Measurements from ENCODE around the gene CREBL2.
"Not testable (repeated sequence)": the region's sequence is repeated elsewhere in the genome, so short reads cannot be mapped to it uniquely, and the experiment has no call there.

CREBL2 gene

GRCh38 chr12:12611512-12612306, at the start of gene CREBL2:
Gene CREBL2 (plus strand): TSS chr12:12611876. CDS start chr12:12612173, 297 bp downstream.
- DNase-seq: peak; percentile 88

- DNase-seq: peak; percentile 46
These were observed 49.6 kb upstream of the CREBL2 start for GRCh38 chr12:12562016-12562483.

- peak; percentile 78 for DNase-seq
These were observed 49.0 kb upstream of the CREBL2 start, which contains the start of gene DUSP16 for GRCh38 chr12:12562585-12563261. Gene DUSP16 (minus strand): TSS chr12:12562863. CDS start chr12:12521098, 41,765 bp downstream.

- no peak for DNase-seq
These were observed 48.3 kb upstream of the CREBL2 start for GRCh38 chr12:12563290-12563928.

- DNase-seq: no peak
These were observed 46.8 kb upstream of the CREBL2 start for GRCh38 chr12:12564911-12565310.

GRCh38 chr12:12565971-12566370, 45.7 kb upstream of the CREBL2 start:
- DNase-seq: not testable (repeated sequence)

- DNase-seq: no peak
These were observed 39.0 kb upstream of the CREBL2 start for GRCh38 chr12:12572659-12573058.

GRCh38 chr12:12577786-12578185, 33.9 kb upstream of the CREBL2 start:
- no peak for DNase-seq

- DNase-seq: not testable (repeated sequence)
These were observed 31.0 kb upstream of the CREBL2 start for GRCh38 chr12:12580716-12581115.

- peak; percentile 38 for DNase-seq
These were observed 29.3 kb upstream of the CREBL2 start for GRCh38 chr12:12582193-12582881.

- DNase-seq: peak; percentile 64
These were observed 28.8 kb upstream of the CREBL2 start for GRCh38 chr12:12582895-12583303.

- no peak for DNase-seq
These were observed 28.0 kb upstream of the CREBL2 start for GRCh38 chr12:12583510-12584178.

- no peak for DNase-seq
These were observed 26.4 kb upstream of the CREBL2 start for GRCh38 chr12:12585115-12585863.

- no peak for DNase-seq
These were observed 24.6 kb upstream of the CREBL2 start for GRCh38 chr12:12586879-12587675.

GRCh38 chr12:12587878-12588277, 23.8 kb upstream of the CREBL2 start:
- DNase-seq: no peak

- DNase-seq: not testable (repeated sequence)
These were observed 23.2 kb upstream of the CREBL2 start for GRCh38 chr12:12588436-12588835.

GRCh38 chr12:12590961-12591360, 20.7 kb upstream of the CREBL2 start:
- no peak for DNase-seq

- DNase-seq: no peak
These were observed 18.7 kb upstream of the CREBL2 start for GRCh38 chr12:12592930-12593329.

- DNase-seq: not testable (repeated sequence)
These were observed 15.7 kb upstream of the CREBL2 start for GRCh38 chr12:12595929-12596328.

- not testable (repeated sequence) for DNase-seq
These were observed 15.1 kb upstream of the CREBL2 start for GRCh38 chr12:12596598-12596997.

GRCh38 chr12:12598864-12599263, 12.8 kb upstream of the CREBL2 start:
- DNase-seq: no peak
